ENCODE data around the gene WDR86. TPM values are rescaled to one million over a fixed set of nuclear protein-coding genes. Genes with fewer than 3 reads are reported as not detected.

WDR86 gene
- total and polyA plus RNA-seq, 2 experiments from 2014 or later = 9.1 to 59.1 TPM

DNA sequence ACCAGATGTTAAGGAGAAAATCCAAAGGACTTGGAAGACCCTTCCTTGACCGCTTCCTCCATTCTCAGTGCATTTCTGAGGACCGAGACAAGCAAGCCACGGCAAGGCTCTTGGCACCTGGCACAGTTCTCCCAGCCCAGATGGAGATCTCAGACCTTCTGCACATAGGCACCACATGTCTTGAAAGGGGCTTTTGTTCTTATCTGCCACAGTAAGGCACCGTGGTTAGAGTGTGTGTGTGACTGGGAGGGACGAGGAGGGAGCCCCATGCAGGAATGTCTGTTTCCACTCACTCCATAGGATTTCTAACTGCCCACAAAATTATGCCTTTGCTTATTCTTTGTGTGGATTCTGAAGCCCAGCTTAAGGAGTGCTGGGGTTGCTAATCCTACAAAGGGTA, 10.3 kb upstream of the WDR86 start:
- H3K4me1 ChIP-seq (ENCODE audit: insufficient read depth) = peaks cover 13% of the 10 kb centered on the region; the same call in 1 of the 2 replicates
- peaks cover 37% of the 10 kb centered on the region for H3K9me3 Mint-ChIP-seq
- H3K4me3 Mint-ChIP-seq = no peak overlapping the region
- DNase-seq (ENCODE audit: low spot score) (no peak), ATAC-seq (no peak)
- peaks cover 17% of the 10 kb centered on the region; the same call in 2 of the 3 replicates for H3K4me1 Mint-ChIP-seq
- H3K27ac ChIP-seq (ENCODE audit: low read depth) = no peak overlapping the region
- peaks cover 3% of the 10 kb centered on the region; the same call in 1 of the 2 replicates for H4K20me1 ChIP-seq (replicated peaks; ENCODE audit: insufficient read depth)
- TF ChIP-seq ZNF331 (CRISPR knock-in tag; IDR thresholded peaks at IDR 0.05; ENCODE audit: low read depth) (no peak), CREB1 (CRISPR knock-in tag; IDR thresholded peaks at IDR 0.05; ENCODE audit: low read depth) (no peak)
- TF ChIP-seq, protein P1, sequence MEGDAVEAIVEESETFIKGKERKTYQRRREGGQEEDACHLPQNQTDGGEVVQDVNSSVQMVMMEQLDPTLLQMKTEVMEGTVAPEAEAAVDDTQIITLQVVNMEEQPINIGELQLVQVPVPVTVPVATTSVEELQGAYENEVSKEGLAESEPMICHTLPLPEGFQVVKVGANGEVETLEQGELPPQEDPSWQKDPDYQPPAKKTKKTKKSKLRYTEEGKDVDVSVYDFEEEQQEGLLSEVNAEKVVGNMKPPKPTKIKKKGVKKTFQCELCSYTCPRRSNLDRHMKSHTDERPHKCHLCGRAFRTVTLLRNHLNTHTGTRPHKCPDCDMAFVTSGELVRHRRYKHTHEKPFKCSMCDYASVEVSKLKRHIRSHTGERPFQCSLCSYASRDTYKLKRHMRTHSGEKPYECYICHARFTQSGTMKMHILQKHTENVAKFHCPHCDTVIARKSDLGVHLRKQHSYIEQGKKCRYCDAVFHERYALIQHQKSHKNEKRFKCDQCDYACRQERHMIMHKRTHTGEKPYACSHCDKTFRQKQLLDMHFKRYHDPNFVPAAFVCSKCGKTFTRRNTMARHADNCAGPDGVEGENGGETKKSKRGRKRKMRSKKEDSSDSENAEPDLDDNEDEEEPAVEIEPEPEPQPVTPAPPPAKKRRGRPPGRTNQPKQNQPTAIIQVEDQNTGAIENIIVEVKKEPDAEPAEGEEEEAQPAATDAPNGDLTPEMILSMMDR (conservative IDR thresholded peaks at IDR 0.05; ENCODE audit: low read depth in 2 of 2) = no peak
- no peaks in the 10 kb centered on the region for H3F3A ChIP-seq (replicated peaks; ENCODE audit: low read depth)
- H3K36me3 Mint-ChIP-seq (ENCODE audit: low read depth) = peaks cover 17% of the 10 kb centered on the region; the same call in 2 of the 3 replicates
- no peak overlapping the region for H3K4me3 ChIP-seq
- peaks cover 20% of the 10 kb centered on the region for H3K27me3 ChIP-seq (ENCODE audit: insufficient read depth)
- H3K36me3 ChIP-seq (ENCODE audit: insufficient read depth) = no peaks in the 10 kb centered on the region
- no peak overlapping the region for H3K27ac Mint-ChIP-seq
- H3K4me2 ChIP-seq = no peak overlapping the region
- H3K79me2 ChIP-seq (replicated peaks; ENCODE audit: insufficient read depth) = no peaks in the 10 kb centered on the region
- H3K27me3 Mint-ChIP-seq (ENCODE audit: insufficient read depth, low read depth, poor library complexity) = peaks cover 22% of the 10 kb centered on the region
- H2AFZ ChIP-seq = no peak overlapping the region
- no peaks in the 10 kb centered on the region for H3K9me2 ChIP-seq (ENCODE audit: insufficient read depth)

DNA sequence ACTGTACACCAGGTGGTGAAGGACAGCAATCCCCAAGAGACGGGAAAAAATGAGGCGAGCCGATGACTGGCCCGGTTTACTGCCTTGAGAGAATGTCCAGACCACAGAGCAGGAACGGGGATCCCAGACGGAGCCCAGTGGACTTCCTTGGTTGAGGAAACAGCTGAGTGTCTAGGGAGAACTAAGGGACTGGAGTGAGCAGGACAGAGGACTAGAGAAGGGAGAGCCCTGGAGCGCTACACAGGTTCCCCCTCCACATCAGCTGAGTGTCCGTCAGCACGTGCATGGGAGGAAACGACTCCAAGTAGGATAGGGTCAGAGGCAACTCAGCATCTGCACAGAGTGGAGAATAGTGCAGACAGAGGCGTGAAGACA, 7.1 kb upstream of the WDR86 start:
- Histone ChIP-seq H3K4me3 (no peak overlapping the region), H2AFZ (no peak overlapping the region), H3F3A (replicated peaks; ENCODE audit: low read depth) (no peaks in the 10 kb centered on the region), H4K20me1 (replicated peaks; ENCODE audit: insufficient read depth) (peaks cover 3% of the 10 kb centered on the region), H3K27ac (ENCODE audit: low read depth) (no peak overlapping the region), H3K36me3 (ENCODE audit: insufficient read depth) (no peaks in the 10 kb centered on the region), H3K4me2 (peak overlapping the region; percentile 39; the same call in 1 of the 2 replicates), H3K27me3 (ENCODE audit: insufficient read depth) (peaks cover 42% of the 10 kb centered on the region), H3K79me2 (replicated peaks; ENCODE audit: insufficient read depth) (no peaks in the 10 kb centered on the region), H3K4me1 (ENCODE audit: insufficient read depth) (peaks cover 16% of the 10 kb centered on the region), H3K9me2 (ENCODE audit: insufficient read depth) (no peaks in the 10 kb centered on the region)
- peaks cover 13% of the 10 kb centered on the region; the same call in 2 of the 3 replicates for H3K36me3 Mint-ChIP-seq (ENCODE audit: low read depth)
- H3K4me3 Mint-ChIP-seq = no peak overlapping the region; the same call in 2 of the 3 replicates
- peak; percentile 2 for DNase-seq (ENCODE audit: low spot score)
- ATAC-seq = peak; percentile 29; the same call in 2 of the 3 replicates
- no peak overlapping the region for H3K27ac Mint-ChIP-seq
- H3K4me1 Mint-ChIP-seq = peaks cover 21% of the 10 kb centered on the region; the same call in 2 of the 3 replicates
- H3K9me3 Mint-ChIP-seq = peaks cover 24% of the 10 kb centered on the region
- peaks cover 30% of the 10 kb centered on the region for H3K27me3 Mint-ChIP-seq (ENCODE audit: insufficient read depth, low read depth, poor library complexity)
- TF ChIP-seq EZH2 (IDR thresholded peaks at IDR 0.05; ENCODE audit: low read depth, unreplicated experiment) (no peak), POLR2AphosphoS5 (IDR thresholded peaks at IDR 0.05; ENCODE audit: low read depth) (no peak), NANOG (IDR thresholded peaks at IDR 0.05; ENCODE audit: borderline replicate concordance) (no peak), CREB1 (CRISPR knock-in tag; IDR thresholded peaks at IDR 0.05; ENCODE audit: low read depth) (no peak), ZNF114 (CRISPR knock-in tag; IDR thresholded peaks at IDR 0.05) (no peak), STAT1 (IDR thresholded peaks at IDR 0.05; ENCODE audit: unreplicated experiment) (no peak), JUNB (IDR thresholded peaks at IDR 0.05; ENCODE audit: unreplicated experiment) (no peak), EZH2phosphoT487 (IDR thresholded peaks at IDR 0.05; ENCODE audit: unreplicated experiment) (no peak)
- TF ChIP-seq, protein P2, sequence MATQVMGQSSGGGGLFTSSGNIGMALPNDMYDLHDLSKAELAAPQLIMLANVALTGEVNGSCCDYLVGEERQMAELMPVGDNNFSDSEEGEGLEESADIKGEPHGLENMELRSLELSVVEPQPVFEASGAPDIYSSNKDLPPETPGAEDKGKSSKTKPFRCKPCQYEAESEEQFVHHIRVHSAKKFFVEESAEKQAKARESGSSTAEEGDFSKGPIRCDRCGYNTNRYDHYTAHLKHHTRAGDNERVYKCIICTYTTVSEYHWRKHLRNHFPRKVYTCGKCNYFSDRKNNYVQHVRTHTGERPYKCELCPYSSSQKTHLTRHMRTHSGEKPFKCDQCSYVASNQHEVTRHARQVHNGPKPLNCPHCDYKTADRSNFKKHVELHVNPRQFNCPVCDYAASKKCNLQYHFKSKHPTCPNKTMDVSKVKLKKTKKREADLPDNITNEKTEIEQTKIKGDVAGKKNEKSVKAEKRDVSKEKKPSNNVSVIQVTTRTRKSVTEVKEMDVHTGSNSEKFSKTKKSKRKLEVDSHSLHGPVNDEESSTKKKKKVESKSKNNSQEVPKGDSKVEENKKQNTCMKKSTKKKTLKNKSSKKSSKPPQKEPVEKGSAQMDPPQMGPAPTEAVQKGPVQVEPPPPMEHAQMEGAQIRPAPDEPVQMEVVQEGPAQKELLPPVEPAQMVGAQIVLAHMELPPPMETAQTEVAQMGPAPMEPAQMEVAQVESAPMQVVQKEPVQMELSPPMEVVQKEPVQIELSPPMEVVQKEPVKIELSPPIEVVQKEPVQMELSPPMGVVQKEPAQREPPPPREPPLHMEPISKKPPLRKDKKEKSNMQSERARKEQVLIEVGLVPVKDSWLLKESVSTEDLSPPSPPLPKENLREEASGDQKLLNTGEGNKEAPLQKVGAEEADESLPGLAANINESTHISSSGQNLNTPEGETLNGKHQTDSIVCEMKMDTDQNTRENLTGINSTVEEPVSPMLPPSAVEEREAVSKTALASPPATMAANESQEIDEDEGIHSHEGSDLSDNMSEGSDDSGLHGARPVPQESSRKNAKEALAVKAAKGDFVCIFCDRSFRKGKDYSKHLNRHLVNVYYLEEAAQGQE (IDR thresholded peaks at IDR 0.05; ENCODE audit: unreplicated experiment) = no peak
- TF ChIP-seq, protein P3, sequence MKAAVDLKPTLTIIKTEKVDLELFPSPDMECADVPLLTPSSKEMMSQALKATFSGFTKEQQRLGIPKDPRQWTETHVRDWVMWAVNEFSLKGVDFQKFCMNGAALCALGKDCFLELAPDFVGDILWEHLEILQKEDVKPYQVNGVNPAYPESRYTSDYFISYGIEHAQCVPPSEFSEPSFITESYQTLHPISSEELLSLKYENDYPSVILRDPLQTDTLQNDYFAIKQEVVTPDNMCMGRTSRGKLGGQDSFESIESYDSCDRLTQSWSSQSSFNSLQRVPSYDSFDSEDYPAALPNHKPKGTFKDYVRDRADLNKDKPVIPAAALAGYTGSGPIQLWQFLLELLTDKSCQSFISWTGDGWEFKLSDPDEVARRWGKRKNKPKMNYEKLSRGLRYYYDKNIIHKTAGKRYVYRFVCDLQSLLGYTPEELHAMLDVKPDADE (IDR thresholded peaks at IDR 0.05) = no peak

Data from GM23338 (cell line).